Occipital lobe (tissue), 2 donors: ENCODE results near the gene DACT1. TPM values are rescaled to one million over a fixed set of nuclear protein-coding genes. Genes with fewer than 3 reads are reported as not detected.
"Not testable (repeated sequence)": the region's sequence is repeated elsewhere in the genome, so short reads cannot be mapped to it uniquely, and the experiment has no call there.

Source experiments
- DNase-seq: peaks from one replicate; lab custom pipeline; 2025; lab: John Stamatoyannopoulos, UW
- total RNA-seq: library from RNA; depleted of rRNA; stranded (reverse); fragments of >200 nt; gene quantifications from one replicate; pipeline ENCODE4 v1.2.3, GENCODE V29; 2014

Gene DACT1, protein sequence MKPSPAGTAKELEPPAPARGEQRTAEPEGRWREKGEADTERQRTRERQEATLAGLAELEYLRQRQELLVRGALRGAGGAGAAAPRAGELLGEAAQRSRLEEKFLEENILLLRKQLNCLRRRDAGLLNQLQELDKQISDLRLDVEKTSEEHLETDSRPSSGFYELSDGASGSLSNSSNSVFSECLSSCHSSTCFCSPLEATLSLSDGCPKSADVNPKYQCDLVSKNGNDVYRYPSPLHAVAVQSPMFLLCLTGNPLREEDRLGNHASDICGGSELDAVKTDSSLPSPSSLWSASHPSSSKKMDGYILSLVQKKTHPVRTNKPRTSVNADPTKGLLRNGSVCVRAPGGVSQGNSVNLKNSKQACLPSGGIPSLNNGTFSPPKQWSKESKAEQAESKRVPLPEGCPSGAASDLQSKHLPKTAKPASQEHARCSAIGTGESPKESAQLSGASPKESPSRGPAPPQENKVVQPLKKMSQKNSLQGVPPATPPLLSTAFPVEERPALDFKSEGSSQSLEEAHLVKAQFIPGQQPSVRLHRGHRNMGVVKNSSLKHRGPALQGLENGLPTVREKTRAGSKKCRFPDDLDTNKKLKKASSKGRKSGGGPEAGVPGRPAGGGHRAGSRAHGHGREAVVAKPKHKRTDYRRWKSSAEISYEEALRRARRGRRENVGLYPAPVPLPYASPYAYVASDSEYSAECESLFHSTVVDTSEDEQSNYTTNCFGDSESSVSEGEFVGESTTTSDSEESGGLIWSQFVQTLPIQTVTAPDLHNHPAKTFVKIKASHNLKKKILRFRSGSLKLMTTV
- total RNA-seq: 435 TPM

DNA sequence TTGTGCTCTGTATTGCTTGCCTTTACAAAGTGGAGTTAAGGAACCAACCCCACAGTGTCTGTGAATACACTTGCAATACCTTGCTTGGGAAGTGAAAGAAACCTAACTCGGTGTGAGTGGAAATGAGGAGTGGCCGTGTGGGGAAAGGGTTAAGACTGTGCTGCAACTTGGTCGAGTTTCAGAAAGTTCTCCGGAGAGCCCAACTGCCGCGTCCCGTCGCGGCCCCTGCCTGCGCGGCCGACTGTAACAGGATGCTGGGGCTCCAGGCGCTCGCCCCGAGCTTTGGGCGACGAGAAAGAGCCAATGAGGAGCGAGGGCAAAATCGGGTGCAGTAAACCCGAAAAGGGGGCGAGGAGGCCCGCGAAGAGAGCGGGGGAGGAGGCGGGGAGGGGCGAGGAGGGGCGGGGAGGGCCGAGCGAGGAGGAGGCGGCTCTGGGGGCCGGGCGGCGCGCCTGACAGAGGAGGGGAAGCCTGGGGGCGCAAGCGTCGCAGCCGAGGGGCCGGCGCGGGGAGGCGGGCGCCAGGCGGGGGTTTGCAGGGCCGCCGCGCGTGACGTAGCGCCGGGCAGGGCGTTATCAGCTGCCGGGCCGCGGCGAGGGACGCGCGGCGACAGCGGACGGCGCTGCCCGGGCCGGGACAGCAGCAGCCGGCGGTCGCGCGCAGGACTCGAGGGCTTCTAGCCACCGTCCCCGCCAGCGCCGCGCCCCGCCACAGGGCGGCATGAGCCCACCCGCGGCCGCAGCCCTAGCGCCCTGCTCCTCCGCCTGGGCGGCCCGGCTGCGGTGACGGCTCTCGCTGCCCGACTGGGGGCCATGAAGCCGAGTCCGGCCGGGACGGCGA, at the start of gene DACT1:
Gene DACT1, plus strand, starts transcription at position 572 of the 840 bp plus-strand sequence. Its CDS starts 241 bp downstream, at position 813.
- DNase-seq: peak; percentile 34

DNA sequence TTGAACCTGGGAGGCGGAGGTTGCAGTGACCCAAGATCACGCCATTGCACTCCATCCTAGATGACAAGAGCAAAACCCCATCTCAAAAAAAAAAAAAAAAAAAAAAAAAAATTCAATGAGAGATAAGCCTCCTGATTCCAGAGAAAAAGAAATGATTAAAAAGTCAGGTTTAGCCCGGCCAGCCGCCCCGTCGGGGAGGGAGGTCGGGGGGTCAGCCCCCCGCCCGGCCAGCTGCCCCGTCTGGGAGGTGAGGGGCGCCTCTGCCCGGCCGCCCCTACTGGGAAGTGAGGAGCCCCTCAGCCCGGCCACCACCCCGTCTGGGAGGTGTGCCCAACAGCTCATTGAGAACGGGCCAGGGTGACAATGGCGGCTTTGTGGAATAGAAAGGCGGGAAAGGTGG, 49.4 kb upstream of the DACT1 start:
- DNase-seq: not testable (repeated sequence)

DNA sequence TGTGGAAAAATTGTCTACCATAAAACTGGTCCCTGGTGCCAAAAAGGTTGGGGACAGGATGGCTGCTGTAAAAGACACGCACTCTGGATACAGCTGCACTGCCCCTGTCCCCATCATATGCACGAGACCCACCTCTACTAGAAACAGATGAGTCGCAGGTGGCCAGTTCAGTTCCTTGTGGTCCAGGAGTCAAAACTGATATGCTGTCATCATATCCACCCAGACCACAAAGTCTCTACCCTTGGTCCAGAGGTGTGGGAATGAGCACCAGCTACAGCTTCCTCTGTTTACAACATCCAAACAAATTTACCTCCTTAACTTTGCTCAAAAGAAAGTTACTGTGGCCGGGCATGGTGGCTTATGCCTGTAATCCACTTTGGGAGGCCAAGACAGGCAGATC, 43.8 kb upstream of the DACT1 start:
- no peak for DNase-seq

DNA sequence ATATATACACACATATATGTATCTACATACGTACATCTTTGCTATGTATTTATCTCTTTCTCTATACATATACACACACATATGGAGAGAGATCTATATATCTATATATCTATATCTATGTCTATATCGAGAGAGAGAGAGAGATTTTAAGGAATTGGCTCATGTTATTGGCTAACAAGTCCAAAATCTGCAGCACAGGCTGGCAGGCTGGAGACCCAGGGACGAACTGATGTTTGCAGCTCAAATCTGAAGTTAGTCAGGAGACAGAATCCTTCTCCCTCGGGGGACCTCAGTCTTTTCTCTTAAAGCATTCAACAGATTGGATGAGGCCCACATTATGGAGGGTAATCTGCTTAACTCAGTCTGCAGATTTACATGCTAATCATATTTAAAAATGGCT, 40.7 kb upstream of the DACT1 start:
- DNase-seq: no peak

DNA sequence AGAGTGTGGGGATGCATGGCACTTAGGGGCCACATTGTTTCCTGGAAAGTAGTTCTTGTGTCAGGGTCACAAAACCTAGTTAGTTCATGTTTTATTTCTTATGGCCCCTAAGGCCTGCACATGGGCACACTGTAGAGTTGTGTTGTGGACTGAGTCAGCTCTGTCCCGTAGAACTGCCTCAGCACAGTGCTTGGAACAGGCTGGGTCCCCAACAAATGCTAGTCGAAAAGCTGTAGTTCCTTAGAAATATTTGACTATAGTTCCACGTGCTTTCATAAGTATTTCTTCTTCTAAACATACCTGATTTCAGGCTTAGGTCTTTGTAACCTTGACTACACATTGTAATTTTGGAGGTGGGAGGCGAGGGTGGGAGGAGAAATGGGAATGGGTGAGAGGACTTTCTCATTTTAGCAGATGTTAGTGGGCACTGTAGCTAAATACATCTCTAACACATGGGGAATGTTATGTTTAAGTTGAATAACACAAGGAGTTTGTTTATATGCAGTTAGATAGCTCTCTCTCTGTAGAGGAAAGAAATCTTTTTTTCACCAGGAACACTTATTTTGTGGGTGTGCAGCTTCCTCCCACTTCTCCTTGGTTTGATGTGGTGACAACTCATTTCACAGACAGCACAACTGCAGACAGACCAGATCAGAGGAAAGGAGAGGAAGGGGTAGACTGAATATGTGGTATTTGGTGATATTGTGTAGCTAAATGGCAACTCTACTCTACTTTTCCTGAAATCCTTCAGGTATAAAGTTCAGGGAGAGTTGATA, 39.5 kb upstream of the DACT1 start:
- no peak for DNase-seq

DNA sequence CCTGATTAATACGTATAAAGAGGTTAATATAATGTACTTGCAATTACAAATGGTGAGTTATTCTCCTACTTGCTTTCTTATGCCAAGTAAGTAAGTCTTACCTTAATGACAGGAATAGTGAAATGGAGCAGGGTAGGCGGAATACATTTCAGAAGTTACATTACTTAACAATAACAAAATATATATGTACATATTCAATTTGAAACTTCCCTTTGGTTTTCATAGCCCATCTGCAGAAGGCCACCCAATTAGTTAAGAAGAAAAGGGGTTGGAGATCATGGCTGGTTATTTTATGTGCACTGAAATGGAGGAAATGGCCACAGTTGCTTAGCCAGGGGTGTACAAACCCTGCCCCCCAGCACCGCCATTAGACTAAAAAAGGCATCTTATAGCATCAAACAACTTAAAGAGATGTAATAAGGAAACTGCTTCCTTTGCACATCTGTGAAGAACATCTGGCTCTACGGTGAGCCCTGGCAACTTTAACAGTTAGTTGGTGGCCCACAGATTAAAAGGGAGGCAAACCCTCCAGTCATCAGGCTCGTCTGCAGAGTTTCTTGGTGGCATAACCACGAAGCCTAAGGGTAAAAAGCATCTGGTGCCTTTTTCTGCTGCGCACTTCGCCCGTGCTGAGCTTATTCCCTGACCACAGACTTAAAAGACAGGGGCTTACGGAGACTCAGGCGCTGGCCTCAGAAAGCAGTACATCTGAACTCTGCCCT, 38.8 kb upstream of the DACT1 start:
- no peak for DNase-seq

DNA sequence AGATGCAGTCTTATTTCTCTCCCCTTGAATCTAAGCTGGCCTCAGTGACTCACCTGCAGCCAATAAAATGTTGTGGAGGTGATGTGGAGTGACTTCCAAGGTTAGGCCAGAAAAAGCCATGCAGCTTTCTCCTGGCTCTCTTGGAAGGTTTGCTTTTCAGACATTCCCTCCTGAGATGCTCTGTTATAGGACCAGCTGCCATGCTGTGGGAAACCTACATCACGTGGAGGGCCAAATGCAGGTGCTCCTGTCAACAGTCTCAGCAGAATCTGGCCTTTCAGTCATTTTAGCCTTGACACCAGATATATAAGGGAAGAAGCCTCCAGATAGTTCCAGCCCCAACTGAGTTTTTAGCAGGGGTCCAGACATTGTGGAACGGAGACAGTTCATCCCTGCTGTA, 38.1 kb upstream of the DACT1 start:
- DNase-seq: no peak

DNA sequence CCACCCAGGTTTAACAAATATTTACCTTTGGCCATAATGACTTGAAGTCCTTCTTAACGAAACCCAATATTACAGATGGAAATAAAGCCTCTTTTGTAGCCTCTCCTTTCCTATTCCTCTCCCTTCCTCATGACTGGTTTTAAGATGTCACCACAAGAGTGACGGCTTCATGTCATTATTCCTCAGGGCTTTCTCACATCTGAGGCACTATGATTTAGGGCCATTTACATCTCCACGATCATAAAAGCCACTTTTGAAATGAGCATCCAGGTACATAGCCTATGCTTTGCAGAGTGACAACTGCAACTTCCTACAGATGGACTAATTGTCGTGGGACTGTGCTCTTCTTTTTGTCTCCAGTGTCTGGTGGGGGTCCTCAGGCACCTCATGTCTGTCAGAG, 32.3 kb upstream of the DACT1 start:
- no peak for DNase-seq

DNA sequence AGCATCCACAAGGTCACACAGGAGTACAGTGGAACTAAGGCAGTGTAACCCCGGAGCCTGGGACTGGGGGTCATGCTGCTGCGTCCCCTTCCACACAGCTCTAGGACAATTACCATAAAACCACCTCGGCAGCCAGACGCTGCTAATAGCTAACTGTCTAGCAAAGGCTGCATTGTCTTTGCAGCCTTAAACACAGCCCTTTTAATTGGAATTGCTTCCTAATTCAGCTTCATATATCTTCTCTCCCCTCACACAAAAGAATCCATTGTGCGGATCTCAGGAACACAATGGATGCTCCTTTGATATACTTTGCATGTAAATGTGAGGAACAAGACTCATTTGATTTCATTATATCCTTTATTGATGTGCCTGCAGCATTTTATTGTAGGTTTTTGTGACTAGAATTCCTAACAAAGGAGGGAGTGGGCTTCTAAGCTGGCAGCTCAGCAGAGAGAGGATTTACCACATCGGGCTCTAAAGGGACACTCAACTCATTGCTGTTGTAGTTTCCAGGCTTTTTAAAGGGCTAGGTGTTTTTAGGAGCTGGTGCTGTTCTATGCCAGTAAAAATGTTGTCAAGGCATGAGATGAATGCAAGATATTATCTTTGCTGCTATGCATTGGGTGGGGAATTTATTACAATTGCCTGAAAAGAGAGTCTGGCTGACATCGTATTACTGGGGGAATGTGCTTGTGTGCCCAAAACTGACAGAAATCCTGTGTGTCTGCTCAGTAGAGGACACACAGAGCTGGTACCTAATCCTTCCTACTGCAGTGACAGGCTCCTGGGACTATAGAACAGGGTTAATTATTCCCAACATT, 30.4 kb upstream of the DACT1 start:
- no peak for DNase-seq

DNA sequence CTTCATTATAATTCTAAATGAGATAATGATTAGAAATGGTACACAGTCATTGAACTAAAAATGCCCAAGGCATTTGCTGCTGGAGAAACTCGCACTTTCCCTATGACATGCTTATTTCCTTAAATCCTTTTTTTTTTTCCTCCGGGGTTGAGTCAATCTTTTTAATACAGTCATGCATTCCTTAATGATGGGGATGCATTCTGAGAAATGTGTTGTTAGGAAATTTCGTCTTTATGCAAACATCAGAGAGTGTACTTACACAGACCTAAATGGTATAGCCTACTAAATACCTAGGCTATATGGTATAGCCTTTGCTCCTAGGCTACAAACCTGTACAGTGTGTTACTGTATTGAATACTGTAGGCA, 29.8 kb upstream of the DACT1 start:
- DNase-seq: no peak

DNA sequence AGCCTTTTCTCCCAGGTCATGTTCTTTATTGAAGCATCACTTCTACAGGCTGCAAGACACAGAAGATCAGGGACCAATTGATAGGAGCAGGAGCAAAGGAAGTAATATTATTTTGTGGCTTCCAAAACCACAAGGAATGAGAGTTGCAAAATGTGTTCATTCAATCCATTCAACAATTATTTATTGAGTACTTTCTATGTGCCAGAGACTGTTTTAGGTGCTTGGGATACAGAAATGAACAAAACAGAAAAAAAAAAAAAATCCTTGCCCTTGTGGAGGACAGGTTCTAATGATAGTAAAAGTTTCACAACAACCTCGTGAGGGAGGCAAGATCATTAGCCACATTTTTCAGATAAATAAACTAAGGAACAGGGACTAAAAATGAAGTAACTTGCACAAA, 20.1 kb upstream of the DACT1 start:
- no peak for DNase-seq

DNA sequence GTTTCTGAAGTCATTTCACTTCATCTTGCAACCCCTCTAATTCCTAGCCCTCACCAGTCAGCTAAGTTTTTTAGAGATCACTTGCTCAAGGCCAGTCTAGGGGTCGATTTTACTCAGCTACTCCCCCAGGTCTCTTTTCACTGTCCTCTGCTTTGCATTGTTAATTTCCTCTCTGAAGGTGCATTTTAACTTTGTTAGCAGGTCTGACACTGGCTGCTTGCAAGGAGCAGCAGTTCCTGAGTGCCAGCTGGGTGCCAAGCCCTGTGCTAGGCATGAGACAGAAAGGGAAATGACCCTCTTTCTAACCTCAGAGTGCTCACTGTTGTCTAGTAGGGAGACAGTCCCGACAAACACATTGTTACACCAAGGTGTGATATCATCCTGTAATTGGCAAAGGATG, 17.8 kb upstream of the DACT1 start:
- DNase-seq: no peak

DNA sequence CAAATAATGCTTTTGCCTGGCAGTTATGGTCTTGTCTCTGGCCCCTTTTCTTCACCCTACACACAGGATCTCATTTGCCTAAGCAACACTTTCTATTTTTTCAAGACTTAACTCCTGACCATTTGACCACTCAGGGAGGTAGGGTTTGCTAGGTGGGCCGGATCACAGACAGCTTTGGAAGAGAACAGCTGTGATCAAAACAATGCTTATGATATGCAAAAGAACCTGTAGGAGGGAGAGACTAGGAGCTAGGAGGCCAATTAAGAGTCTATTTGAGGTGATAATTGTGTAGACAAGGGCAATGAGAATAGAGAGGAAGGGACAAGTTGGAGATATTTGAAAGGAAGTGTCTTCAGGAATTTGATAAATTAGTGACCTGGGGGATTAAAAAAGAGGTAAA, 12.3 kb upstream of the DACT1 start:
- DNase-seq: no peak

DNA sequence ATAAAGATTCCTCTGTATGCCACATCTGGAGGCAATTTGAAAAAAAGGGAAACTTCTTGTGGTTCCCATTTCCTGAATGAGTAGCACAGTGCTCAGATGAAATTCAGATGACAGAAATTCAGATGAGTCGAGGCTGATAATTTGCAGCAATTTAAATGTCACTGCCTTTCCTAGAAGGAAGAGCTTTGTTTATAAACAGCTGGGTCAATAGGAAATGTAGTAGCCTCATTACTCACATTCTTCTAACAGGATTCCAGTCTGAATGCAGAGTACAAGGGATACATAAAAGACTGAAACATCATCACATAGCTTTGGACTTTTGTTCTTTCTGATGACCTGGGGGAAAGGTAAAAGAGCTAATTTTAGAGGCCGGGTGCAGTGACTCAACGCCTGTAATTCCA, 11.3 kb upstream of the DACT1 start:
- no peak for DNase-seq

DNA sequence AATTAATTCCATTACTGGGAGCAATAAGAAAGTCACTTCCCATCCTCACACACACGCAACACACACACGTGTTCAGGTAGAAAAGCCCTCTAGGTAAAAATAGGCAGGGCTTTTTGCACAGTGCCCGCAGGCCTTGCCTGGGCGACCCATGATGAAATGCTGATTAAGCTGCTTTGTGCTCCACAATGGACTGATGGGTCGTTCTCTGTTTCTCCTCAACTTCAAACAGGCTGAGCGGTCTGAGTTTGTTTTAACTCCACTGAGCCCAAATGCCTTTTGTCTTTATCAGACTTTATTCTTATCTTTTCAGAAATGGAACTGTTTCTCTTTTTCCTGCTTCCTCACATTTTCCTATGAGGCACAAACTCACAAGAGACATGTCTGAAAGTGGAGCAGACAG, 9.4 kb upstream of the DACT1 start:
- no peak for DNase-seq

DNA sequence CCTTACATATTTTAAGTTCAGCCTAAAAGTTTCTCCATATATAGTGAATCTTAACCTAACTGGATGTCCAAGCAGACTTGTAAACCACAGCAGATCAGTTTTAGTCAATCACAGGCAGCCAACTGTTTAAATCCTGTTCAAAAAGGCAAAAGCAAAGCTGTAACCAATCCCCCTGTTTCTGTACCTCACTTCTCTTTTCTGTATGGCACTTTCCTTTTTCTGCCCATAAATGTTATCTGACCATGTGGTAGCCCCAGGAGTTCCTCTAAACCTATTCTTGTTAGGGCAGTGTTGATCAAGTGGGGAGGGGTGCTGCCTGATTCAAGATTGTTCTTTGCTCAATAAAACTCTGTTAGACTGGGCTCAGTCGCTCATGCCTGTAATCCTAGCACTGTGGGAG, 8.5 kb upstream of the DACT1 start:
- no peak for DNase-seq

DNA sequence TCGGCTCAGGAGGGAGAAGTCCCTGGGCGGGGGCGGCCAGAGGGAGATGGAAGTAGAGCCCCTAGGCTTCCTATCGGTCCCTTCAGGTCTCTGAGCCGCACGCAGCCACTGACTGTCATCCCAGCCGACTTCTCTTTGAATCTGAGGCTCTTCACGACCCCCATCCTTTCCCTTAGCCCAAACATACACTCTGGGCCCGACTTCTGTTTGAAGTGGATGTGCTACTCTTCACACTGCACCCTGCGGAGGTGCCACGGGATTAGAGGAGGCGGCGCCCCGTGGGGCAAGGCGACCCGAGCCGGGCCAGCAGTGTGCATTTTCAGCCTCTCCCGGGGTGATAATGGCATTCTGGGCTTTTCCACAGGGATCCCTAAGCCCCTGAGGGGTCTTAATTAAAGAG, 6.0 kb upstream of the DACT1 start:
- no peak for DNase-seq

DNA sequence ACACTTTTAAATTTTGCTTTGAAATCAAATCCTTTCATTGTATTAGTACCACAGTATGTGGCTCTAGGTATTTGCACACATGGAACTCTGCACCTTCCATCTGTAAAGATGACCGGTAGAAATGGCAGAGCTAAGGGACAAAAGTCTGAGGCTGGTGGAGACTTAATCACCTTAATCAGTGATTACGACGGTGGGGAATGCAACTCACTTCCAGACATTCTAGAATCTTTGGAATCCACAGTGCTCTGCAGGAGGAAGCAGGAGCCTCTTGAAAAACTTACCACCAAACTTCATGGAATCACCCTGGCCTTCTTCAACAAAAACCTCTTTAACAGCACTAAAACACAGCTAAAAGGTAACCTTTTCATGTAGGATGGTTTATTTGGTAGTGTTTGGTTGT, 3.9 kb upstream of the DACT1 start:
- no peak for DNase-seq

DNA sequence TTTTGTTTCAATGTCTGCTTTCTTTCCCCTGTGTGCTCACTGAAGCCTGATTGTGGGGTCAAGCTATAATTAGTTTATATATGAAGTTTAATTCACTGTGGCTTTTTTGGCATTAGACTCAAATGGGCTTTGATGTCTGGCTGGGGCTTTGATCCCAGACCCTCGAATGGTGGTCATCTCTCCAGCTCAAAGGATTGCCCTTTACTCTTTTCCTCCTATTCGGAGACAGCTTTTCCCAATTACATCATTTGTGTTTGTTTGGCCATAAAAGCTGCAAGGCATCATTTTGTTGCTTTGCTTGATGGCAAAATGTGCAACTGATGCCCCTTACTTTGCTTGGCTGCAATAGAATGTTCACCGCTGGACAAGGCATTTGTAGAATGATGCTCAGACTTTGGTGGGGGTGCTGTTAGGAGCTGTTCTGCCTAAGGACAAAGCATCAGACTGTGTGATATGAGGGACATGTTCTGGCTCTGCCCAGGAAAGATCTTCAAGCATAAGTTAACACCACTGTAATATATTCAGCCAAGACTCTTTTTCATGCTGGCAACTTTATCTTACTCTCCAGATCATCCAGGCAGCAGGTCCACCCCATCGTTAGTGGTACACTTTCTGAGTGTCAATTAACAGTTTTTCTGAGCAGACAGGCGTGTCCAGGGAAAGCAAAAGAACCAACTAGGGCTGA, 3.2 kb upstream of the DACT1 start:
- DNase-seq: no peak
